Measurements from ENCODE around the gene OGFOD3.

OGFOD3 gene

DNA sequence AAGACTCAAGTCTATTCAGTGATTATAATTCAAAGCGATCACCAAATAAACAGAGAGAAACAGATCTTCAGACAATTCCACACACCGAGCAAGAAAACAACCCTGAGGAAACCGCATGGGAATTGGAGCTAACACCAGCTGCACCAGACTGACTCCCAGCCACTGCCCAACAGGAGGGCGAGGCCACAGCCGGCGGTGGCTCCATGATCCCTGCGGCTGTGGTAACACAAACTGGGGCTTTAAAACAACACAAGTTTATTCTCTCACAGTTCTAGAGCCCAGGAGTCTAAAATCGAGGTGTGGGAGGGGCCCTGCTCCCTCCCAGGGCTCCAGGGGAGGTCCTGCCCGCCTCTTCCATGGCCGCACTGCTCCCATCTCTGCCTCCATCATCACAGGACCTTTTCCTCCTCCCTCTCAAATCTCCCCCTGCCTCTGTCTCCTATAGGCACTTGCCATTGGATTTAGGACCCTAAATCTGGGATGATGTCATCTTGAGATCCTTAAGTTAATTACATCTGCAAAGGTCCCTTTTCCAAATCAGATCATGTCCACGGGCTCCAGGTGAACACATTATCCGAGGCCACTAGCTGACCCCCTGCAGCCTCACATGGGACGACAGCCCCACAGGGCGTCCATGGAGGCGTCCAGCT lies 10.0 kb downstream of the OGFOD3 start:
- DNase-seq (ENCODE audit: low read depth in 2 of 3, low spot score in 2 of 3) = no peak

DNA sequence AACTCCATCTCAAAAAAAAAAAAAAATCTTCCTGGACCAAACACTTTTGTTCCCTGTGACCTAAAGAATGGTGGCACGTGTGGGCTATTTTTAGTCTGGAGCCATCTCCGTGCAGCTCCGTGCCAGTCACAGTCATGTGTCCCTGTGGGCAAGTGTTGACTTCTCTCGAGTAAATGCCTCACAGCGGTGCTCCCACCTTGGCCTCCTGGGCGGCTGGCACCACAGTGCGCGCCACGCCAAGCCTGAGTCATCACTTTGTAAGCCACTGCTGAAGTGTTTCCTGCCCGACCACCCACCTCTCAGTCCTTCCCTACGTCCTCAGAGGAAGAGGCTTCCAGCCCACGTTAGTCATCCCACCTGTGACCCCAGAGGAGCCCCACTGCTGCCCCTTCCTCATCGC lies 11.1 kb downstream of the OGFOD3 start:
- DNase-seq (ENCODE audit: low read depth in 2 of 3, low spot score in 2 of 3) = no peak

DNA sequence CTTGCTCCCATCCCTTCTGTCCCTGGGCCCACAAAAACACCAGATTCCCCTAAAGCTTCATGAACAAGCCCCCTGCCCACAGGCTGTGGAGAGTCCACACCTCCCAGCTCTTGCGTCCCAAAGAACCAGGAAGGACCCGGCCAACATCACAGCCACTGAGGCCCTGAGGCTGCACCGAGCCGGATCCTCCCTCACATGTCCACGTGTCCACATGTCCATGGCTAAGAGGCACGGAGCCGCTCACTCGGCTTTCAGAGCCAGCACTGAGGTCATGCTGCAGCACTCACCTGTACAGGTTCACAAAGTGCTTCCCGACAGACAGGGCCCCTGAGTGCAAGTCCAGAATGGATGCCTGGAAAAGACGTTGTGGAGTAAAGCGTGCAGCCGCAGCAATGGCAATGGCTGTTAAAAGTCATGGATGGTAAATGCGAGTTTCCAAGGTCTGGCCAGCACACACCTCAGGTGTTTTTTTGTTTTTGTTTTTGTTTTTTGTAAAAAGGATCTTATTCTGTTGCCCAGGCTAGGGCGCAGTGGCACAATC lies 12.2 kb downstream of the OGFOD3 start:
- DNase-seq (ENCODE audit: low read depth in 2 of 3, low spot score in 2 of 3) = no peak

DNA sequence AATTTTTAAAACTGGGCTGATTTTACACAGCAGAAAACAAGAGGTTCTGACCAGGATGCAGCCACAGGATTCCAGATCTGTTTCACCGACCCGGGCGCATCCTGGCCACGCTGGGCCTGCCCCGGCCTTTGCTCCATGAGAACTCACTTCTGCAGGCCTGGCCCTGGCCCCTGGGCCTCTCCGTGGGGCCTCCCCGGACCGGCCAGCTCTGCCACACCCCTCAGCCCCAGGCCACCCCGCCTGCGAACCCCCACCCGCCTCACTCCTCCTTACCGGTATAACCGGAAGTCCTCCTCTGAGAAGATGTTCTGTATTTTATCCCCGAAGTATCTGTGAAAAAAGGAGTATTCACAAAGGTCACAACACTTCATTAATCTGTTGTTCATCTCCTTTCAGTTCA lies 13.3 kb downstream of the OGFOD3 start:
- no peak for DNase-seq (ENCODE audit: low read depth in 2 of 3, low spot score in 2 of 3)

GRCh38 chr17:82403662-82404660 lies 14.4 kb downstream of the OGFOD3 start:
- DNase-seq (ENCODE audit: low read depth in 2 of 3, low spot score in 2 of 3) = no peak

DNA sequence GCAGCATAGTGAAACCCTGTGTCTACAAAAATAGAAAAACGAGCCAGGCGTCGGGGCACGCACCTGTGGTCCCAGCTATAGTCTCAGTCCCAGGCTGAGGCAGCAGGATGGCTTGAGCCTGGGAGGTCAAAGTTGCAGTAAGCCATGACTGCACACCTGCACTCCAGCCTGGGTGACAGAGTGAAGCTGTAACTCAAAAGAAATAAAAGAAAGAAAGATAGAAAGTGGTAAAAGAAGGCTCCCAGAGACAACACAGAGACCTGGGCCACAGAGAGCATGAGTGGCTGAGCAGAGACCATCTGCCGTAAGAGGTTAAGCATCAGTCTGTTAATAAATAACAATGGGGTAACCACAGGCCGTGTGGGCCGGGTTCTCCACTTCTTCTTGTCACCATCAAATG lies 15.5 kb downstream of the OGFOD3 start:
- DNase-seq (ENCODE audit: low read depth in 2 of 3, low spot score in 2 of 3) = no peak

DNA sequence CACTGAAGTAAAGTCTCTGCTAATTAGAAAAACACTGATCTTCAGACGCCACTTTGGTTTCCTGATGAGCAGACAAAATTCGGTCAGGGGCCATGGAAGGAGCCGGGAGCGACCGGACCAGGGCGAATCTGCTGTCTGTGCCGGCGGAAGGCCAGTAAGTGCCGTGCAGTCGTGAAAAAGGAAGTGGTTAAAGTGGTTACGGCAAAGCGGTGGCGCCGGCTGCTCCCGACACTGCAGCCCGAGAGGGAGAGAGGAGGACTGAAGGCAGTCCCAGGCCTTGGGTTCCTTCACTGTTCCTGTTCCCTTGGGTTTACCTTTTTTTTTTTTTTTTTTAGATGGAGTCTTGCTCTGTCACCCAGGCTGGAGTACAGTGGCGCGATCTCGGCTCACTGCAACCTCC lies 17.6 kb downstream of the OGFOD3 start:
- peak in 2 of 3 experiments; percentile 31 to 33 for DNase-seq (ENCODE audit: low read depth in 2 of 3, low spot score in 2 of 3)

- DNase-seq (ENCODE audit: low read depth in 2 of 3, low spot score in 2 of 3) = no peak
Measured at GRCh38 chr17:82400206-82400605, 18.2 kb downstream of the OGFOD3 start.

DNA sequence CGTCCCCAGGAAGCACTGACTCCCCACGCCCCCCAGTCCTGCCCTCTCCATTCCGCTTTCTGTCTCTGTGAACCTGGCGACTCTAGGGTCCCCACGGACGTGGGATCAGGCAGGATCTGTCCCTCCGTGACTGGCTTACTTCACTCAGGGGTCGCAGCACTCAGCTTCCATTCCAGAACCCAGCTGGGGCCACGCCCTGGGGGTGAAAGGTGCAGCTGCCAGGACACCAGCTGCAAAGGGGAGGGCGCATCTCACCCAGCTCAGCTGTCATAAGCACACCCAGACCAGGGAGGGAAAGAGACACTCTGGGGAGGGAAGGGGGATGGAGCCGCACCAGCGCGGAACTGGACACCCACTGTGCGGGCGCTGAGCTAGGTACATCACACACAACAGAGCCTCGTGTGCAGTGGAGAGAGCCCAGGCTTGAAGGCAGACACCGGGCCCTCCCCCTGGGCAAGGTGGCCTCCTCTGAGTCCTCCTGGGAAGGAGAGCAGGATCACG lies 18.7 kb downstream of the OGFOD3 start:
- no peak for DNase-seq (ENCODE audit: low read depth in 2 of 3, low spot score in 2 of 3)

DNA sequence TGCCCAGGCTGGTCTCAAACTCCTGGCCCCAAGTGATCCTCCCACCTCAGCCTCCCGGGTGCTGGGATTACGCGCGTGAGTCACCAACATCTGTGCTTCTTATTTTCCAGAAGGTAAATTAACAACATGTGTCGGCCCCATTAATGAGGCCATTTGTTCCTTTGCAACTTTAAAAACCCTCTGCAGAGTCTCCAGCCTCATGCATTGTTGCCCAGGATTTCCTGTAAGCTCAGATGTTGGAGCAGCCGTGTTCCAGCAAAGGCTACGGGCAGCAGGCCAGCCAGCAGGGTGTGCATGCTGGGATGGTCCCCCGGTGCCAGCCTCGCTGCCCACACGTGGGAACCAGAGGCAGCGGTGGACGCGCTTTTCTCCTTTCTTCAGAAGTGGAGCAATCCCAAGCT lies 19.3 kb downstream of the OGFOD3 start:
- DNase-seq (ENCODE audit: low read depth in 2 of 3, low spot score in 2 of 3) = no peak

DNA sequence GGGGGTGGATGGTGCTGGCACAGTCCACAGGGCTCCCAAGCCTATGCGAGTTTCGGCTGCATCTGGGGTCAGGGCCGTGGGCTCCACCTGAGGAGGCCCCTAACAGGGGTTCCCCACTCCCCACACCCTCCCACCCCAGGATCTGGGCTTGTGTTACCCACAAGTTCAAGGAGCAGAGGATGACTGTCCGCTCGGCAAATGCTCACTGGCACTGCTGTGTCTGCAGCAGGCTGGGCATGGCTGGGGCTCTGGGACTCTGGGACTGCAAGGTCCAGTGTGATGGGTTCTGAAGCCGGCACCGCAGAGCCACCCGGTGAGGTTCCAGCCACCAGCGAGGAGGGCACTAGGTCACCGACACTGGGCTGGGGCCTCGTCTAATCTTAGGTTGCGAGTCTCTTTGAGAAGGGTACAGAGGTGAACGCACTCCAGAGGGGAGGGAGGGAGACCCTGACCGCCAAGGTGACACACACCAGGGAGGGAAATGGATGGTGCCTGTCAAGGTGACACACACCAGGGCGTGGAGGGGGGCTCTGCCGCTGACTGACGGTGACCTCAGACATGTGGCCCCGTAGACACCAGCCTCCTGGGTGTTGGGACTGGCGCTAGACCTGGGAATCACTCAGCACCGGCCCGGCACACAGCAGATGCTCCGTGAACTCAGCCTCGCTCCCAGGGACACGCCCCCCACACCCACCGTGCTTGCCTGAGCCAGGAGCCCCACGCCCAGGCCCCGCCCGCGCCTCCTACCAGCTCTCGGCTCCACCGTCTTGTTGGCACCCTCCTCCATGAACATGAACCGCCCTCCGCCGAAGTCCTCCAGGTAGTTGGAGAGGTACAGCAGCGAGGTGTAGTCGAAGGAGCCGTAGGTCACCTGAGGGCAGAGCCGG lies 20.7 kb downstream of the OGFOD3 start:
- no peak for DNase-seq (ENCODE audit: low read depth in 2 of 3, low spot score in 2 of 3)

DNA sequence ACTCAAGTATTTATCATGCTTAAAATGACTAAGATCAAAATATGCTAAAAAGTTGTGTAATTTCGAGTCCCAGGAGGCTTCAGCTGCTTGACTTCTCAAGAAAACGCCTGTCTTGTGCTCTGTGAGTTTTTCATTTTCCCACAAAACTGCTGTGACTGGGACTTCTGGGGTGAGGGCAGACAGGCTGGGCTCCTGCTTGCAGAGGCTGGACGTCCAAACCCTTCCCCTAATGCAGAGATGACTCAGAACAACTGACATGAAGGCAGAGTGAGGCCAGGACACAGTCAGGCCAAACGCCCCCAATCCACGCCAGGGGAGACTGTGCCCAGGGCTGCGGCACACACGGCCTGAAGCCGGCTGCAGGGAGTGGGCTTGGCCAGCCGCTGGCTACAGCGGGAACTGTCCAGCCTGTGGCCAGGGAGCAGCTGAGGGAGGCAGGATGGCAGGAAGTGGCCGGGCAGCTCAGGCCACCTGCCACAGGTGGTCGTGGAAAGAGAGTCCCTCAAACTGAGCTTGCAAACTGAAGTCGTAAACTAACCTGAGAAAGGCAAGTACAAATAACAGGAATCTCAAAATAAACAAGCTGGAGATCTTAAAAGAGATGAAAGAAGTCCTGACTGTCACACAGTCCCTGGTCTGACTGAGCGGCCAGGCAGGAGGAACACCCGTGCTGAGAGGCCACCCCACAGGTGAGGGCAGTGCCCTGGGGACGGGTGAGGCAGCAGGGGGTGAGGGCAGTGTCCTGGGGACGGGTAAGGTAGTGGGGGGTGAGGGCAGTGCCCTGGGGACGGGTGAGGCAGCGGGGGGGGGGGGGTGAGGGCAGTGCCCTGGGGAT lies 21.6 kb downstream of the OGFOD3 start:
- no peak for DNase-seq (ENCODE audit: low read depth in 2 of 3, low spot score in 2 of 3)

DNA sequence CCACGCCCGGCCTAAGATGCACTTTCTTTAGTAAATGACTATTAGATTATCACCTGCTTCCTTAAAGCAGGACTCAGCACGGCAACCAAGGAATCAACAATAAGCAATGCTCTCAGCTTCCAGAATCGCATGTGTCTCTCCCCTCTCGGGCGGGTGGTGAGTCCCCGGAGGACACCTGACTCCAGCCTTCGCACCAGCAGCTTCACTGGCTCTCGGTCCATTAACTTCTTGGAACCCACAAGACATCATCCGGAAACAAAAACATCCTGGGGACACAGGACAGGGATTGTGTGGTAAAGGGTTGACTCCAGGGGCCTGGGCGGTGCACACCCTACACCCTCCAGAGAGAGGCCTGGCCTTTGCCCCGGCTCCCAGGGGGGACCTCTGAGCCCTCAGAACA lies 24.1 kb downstream of the OGFOD3 start:
- DNase-seq (ENCODE audit: low read depth in 2 of 3, low spot score in 2 of 3) = no peak

GRCh38 chr17:82392941-82393340 lies 25.4 kb downstream of the OGFOD3 start:
- DNase-seq (ENCODE audit: low read depth in 2 of 3, low spot score in 2 of 3) = no peak

- DNase-seq (ENCODE audit: low read depth in 2 of 3, low spot score in 2 of 3) = no peak
Measured at GRCh38 chr17:82392209-82392920, 26.0 kb downstream of the OGFOD3 start.

GRCh38 chr17:82391496-82392066 lies 26.8 kb downstream of the OGFOD3 start:
- no peak for DNase-seq (ENCODE audit: low read depth in 2 of 3, low spot score in 2 of 3)

- DNase-seq (ENCODE audit: low read depth in 2 of 3, low spot score in 2 of 3) = no peak
Measured at GRCh38 chr17:82390860-82391435, 27.4 kb downstream of the OGFOD3 start.

DNA sequence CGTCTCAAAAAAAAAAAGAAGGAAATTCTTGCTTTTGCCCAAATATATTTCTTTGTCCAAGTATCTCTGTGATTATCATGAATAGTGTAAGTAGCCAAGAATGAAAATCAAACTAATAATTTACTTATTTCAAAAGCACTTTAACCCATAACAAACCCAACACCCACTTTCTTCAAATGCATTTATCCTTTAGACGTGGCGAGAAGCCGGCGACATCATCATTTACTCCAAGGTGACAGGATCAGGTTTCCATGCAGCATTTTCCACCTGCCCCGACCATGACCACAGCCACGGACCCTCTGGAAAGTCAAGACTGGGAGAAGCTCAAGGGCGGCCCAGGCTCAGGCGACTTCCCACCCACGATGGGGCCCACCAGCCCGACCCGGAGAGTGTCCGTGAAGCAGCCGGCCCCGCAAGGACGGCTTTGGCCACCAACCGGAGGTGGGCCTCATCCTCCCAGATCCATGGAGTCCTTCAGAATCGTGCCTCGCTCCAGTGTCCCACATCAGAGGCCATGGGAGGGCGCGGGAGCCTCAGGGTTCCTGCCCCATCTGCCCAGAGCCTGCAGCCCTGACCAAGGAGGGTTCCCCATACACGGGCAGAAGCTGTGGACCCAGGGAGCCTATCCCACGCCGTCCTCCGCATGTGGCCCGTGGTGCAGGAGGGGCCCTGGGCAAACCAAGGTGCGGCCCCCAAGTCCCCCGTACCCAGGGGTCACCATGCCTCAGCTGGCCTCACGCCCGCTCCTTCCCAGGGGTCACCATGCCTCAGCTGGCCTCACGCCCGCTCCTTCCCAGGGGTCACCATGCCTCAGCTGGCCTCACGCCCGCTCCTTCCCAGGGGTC lies 28.1 kb downstream of the OGFOD3 start:
- no peak for DNase-seq (ENCODE audit: low read depth in 2 of 3, low spot score in 2 of 3)
